Measurements from ENCODE around the gene PROZ. TPM values are rescaled to one million over a fixed set of nuclear protein-coding genes. Genes with fewer than 3 reads are reported as not detected.

PROZ gene
- total and polyA plus RNA-seq, 2 of the 13 experiments (the other 11 are each of a cell fraction or from before 2014, with no cell fraction given): 5.6 to 22.5 TPM

DNA sequence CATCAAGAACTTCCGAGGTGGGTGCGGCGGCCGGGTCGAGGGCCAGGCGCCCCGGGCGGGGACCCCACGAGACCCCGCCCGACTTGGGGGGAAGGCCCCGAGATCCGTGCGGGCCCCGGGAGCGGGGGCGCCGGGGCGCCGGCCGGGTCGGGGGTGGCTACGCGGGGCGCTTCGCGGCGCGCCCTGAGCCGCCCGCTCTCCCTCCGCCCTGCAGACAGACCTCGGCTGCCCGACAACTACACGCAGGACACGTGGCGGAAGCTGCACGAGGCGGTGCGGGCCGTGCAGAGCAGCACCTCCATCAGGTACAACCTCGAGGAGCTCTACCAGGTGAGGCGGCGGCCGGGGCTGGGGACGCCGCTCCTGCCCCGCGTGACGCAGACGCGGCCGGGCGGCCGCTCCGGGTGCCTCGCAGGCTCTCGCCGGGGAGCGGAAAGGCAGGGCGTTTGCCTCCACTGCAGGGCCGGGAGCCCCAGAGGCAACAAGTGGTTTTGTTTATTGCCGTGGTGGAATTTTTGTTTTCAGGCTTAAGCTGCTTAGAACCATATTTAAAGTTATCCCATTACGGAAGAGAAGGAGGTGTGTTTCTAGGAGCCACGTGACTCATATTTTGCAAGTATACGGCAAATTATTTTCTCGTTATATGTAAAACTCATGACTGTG, 51.4 kb downstream of the PROZ start (continued):
- TF ChIP-seq PHF20 (CRISPR knock-in tag; IDR thresholded peaks at IDR 0.05) (peak; percentile 39; the same call in 1 of the 2 replicates), EP300 (IDR thresholded peaks at IDR 0.05; ENCODE audit: low read depth in 2 of 2, low read length in 2 of 2) (no peak), EP300 (CRISPR knock-in tag; IDR thresholded peaks at IDR 0.05; ENCODE audit: borderline replicate concordance) (peak; percentile 32; the same call in 1 of the 2 replicates), IRX3 (CRISPR knock-in tag; IDR thresholded peaks at IDR 0.05; ENCODE audit: borderline replicate concordance, low read depth) (0 out of 2 replicates have a peak, but pooled peaks have one; percentile 88), TCF12 (IDR thresholded peaks at IDR 0.05) (no peak), TCF12 (CRISPR knock-in tag; IDR thresholded peaks at IDR 0.05) (no peak), ZNF225 (CRISPR knock-in tag; IDR thresholded peaks at IDR 0.05) (0 out of 2 replicates have a peak, but pooled peaks have one; percentile 58), TGIF2 (CRISPR knock-in tag; IDR thresholded peaks at IDR 0.05) (peak; percentile 42; the same call in 1 of the 2 replicates), ARHGAP35 (CRISPR knock-in tag; IDR thresholded peaks at IDR 0.05; ENCODE audit: borderline replicate concordance) (peak; percentile 88), PAF1 (CRISPR knock-in tag; IDR thresholded peaks at IDR 0.05) (no peak), ZNF441 (CRISPR knock-in tag; IDR thresholded peaks at IDR 0.05; ENCODE audit: borderline replicate concordance) (peak; percentile 73), ZNF317 (CRISPR knock-in tag; IDR thresholded peaks at IDR 0.05) (no peak), SMC3 (IDR thresholded peaks at IDR 0.05; ENCODE audit: low read length) (no peak), ZSCAN25 (CRISPR knock-in tag; IDR thresholded peaks at IDR 0.05) (no peak), ZNF589 (CRISPR knock-in tag; conservative IDR thresholded peaks at IDR 0.05) (0 out of 2 replicates have a peak, but pooled peaks have one; percentile 49), ZIK1 (CRISPR knock-in tag; IDR thresholded peaks at IDR 0.05; ENCODE audit: borderline replicate concordance, low read depth) (0 out of 2 replicates have a peak, but pooled peaks have one; percentile 53), GLI4 (CRISPR knock-in tag; IDR thresholded peaks at IDR 0.05; ENCODE audit: borderline replicate concordance) (no peak), SP4 (CRISPR knock-in tag; IDR thresholded peaks at IDR 0.05) (no peak), ETV5 (CRISPR knock-in tag; IDR thresholded peaks at IDR 0.05; ENCODE audit: borderline replicate concordance) (peak; percentile 56), ZFY (CRISPR knock-in tag; IDR thresholded peaks at IDR 0.05) (peak; percentile 79), ZC3H13 (CRISPR knock-in tag; IDR thresholded peaks at IDR 0.05) (peak; percentile 74), KDM2A (CRISPR knock-in tag; IDR thresholded peaks at IDR 0.05; ENCODE audit: borderline replicate concordance, low read depth) (peak; percentile 59), ELF3 (CRISPR knock-in tag; IDR thresholded peaks at IDR 0.05) (no peak; the same call in 1 of the 2 replicates), ZNF143 (CRISPR knock-in tag; IDR thresholded peaks at IDR 0.05) (no peak), ZNF891 (CRISPR knock-in tag; IDR thresholded peaks at IDR 0.05) (peak; percentile 88)
- TF ChIP-seq, protein P1, sequence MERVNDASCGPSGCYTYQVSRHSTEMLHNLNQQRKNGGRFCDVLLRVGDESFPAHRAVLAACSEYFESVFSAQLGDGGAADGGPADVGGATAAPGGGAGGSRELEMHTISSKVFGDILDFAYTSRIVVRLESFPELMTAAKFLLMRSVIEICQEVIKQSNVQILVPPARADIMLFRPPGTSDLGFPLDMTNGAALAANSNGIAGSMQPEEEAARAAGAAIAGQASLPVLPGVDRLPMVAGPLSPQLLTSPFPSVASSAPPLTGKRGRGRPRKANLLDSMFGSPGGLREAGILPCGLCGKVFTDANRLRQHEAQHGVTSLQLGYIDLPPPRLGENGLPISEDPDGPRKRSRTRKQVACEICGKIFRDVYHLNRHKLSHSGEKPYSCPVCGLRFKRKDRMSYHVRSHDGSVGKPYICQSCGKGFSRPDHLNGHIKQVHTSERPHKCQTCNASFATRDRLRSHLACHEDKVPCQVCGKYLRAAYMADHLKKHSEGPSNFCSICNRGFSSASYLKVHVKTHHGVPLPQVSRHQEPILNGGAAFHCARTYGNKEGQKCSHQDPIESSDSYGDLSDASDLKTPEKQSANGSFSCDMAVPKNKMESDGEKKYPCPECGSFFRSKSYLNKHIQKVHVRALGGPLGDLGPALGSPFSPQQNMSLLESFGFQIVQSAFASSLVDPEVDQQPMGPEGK (CRISPR knock-in tag; IDR thresholded peaks at IDR 0.05): 0 out of 2 replicates have a peak, but pooled peaks have one; percentile 24
- TF ChIP-seq, protein P2, sequence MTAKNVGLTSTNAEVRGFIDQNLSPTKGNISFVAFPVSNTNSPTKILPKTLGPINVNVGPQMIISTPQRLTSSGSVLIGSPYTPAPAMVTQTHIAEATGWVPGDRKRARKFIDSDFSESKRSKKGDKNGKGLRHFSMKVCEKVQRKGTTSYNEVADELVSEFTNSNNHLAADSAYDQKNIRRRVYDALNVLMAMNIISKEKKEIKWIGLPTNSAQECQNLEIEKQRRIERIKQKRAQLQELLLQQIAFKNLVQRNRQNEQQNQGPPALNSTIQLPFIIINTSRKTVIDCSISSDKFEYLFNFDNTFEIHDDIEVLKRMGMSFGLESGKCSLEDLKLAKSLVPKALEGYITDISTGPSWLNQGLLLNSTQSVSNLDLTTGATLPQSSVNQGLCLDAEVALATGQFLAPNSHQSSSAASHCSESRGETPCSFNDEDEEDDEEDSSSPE (CRISPR knock-in tag; IDR thresholded peaks at IDR 0.05): peak; percentile 82

Data from HepG2 (cell line).